HG03442 (cell line): ENCODE measurements around the gene ST6GALNAC3.

Source experiments
- ATAC-seq: cut with Tn5 transposase; IDR thresholded peaks from one replicate; pipeline ENCODE4 v1.9.1; 2021; ENCODE audit warnings: mild to moderate bottlenecking, moderate library complexity; ENCODE audit not compliant: unreplicated experiment

ST6GALNAC3 gene

DNA sequence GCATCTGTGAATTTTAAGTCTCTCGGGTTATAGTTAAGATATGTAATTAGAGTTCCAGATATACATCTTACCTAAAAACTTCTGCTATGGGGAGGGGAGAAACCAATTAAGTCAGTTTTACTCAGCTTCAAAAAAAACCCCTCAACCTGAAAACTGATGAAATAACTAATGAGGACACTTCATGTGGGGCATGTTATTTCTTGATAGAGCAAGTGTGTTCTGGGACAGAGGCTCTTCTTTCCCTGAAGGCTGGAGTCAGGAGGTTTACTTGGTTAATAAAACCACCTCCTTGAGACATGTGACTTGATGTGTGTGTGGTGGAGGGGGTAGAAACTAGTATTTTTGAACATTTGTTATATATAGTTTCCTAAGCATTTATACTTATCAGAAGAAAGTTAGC, 479.7 kb downstream of the ST6GALNAC3 start:
- ATAC-seq = no peak

DNA sequence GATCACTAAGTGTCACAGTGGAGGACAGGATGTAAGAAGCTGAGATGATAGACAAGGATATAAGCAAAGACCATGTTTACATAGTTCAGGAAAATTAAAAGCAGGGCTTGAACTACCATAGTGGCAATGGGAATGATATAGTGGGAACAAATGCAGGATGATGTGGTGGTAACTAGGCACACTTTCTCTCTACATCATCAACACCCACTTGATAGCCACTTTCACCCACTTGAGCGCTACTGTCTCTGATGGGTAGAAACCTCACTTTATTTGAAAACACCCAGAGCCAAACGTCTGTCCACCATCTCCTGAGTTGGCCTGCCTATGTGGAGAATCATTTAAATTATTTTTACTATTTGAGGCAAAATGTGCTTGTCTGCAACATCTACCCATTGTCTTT, 487.7 kb downstream of the ST6GALNAC3 start:
- ATAC-seq = no peak

DNA sequence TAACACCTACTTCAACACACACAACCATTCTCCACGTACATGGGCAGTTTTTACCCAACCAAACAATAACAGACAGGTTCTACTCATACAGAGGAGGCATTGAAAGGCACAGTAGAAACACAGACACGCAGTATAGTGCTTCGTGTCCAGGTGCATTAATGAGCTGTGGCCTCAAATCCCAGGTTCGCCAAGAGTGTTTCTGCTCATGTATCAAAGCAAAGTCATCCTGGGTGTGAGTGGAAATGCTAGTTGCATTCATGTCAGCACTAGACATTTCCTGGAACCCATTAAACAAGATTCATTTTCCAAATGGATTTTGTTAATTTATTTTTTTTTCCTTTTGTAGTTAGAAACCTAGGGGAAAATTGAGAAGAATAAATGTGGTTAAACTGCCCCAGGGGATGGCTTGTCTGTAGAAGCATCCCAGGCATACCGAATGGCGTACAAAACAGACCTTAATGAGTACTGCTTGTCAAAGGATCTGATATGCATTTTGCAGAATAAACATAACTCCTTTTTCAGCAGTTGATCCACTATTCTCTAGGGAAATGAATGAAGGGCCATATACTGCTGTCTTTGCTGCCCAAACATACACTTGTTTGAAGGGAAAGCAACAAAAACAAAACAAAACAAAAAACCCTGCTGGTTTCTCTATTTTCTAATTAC, 494.2 kb downstream of the ST6GALNAC3 start:
- no peak for ATAC-seq

DNA sequence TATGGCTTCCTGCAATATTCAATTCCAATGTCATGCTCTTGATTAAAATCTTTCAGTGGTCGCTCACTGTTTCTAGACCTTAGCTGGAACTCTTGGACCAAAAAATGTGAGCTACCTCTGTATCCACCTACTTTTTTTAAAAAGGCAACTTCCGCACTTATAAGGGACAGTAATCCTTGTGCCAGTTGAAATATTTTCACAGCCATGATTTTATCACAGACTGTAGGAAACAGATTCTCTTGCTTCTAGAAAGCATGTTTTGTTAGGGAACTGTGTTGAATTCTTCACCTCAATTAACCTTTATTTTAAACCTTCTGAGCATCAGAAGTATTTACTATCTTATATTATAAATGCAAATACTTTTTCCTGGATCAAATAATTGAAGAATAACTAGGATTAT, 496.7 kb downstream of the ST6GALNAC3 start:
- ATAC-seq = no peak

DNA sequence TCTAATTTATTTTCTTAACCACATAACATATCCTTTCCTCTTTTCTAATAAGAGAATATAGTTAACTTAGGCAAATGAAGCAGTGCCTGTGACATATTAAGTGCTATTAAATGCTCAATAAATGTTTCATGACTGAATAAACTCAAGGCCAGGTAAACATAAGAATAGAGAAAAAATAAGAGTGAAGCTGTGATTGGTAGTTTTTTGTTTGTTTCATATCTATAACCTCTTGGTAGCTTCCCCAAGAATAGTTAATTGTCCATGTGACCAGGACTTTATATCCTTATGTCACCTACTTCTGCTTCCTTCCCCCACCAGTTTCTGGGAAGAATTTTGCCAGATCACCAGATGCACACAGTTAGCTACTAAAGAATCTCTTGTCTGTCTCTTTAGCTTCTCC, 497.7 kb downstream of the ST6GALNAC3 start:
- no peak for ATAC-seq

DNA sequence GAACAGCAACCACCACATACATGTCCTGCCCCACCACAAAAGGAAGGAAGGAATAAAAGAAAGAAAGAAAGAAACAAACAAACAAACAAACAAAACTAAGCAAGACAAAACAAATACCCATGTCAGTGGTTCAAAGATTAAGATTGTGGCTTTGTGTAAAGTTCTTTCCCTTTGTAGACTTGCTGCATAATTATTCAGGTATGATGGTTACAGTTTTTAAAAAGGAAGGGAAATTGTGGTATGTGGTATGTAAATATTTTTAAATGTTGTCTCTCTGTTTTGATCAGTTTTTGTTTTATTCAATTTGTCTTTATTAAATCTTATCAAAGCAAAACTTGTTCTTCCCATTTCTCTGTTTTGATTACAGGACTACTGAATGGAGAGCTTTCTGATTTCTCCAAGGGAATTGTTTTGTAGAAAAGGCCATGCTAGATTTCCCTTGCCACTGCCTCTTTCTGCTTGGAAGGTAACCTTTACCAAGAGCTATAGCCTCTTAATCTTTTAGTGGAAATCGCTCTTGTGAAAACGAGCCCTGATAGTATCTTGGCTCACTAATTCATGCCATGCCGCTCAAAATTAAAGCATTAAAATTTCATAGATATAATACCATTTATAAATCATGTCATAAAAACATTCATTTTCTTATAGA, 502.5 kb downstream of the ST6GALNAC3 start:
- no peak for ATAC-seq

DNA sequence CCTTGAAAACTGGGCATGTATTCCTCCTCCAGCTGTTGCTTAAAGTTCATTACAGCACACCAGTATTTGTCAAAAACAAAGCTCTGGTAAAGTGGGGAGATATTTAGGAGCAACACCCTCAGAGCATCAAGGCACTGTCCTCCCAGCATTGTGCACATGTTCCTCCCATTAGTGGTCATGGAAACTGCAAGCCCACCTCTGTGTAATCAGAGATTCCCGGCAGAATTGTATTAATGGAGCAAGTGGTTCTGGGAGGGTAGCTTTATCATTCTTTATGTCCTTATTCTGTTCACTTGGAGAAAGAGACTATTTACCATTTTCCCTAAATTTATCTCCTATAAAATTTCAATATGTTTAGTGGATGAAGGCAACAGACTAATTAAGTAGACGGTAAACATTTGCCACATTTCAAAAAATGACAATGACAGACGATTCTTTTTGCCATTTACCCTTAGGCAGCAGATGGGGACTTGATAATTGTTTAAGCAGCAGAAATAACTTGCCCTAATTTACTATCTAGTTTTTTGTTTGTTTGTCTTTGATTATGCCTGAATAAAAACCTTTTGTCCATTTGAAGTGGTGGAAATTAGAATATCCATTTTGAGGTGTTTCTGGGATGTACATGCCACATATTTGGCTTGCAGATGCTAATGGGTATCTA, 503.1 kb downstream of the ST6GALNAC3 start:
- ATAC-seq = no peak

DNA sequence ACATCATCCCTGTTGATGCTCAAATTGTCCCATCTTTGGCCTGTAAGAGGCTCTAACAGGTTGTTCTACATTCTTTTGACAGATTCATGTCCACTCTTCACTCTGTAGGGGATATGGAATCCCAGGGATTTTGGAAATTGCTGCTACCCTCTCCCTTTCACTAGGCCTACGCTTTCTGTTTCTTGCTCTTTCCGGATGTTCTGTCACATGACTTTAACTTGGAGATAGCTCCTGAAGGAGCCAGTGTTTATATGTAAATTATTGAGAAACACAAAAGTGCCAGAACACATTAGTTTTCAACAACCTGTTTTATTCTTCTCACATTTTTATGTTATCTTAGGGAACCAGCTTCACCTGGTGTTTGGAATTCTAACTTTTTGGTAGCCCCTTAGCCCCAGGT, 505.7 kb downstream of the ST6GALNAC3 start:
- ATAC-seq = no peak

DNA sequence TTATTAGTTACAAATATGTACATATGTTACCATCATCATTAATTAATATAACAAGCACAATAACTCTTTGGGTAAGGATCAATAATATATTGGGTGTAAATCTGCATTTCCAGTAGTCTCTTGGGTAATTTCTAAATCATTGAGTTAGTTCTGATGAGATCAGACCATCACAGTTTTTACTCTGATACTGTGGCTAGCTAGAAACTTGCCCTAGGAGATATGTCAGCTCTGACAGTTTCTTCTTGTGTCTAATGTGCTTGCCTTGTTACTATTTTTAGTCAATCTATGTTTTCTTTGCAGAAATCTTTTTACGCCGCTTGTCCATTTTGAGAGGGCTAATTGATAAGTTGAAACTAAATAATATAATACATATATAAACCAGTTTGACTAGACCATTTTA, 507.2 kb downstream of the ST6GALNAC3 start:
- ATAC-seq = no peak

DNA sequence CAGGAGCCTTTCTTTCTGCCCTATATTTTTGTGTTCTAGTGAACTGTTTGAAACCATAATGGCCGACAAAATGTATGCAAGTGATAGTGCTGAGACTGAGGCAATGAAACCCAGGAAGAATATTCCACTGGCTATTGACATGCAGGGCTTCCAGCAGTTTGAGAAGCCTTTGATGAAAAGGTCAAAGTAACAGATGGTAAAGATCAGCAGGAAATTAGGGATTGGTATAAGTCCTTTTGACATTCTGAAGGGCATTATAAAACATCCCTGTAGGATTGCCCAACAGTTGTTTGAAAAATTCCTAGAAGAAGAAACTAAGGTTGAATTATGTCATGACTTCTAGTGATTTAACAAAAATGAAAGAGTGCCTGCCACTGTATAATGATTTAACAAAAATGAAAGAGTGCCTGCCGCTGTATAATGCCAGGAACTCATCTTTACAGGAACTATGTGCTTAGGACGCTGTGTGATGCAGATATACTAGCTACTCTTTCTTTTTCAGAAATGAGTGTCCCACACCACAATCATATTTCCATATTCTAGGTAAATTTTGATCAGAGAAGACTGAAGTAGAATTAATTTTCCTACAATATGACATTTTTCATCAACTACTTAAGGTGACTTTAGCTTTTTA, 508.8 kb downstream of the ST6GALNAC3 start:
- ATAC-seq = no peak

DNA sequence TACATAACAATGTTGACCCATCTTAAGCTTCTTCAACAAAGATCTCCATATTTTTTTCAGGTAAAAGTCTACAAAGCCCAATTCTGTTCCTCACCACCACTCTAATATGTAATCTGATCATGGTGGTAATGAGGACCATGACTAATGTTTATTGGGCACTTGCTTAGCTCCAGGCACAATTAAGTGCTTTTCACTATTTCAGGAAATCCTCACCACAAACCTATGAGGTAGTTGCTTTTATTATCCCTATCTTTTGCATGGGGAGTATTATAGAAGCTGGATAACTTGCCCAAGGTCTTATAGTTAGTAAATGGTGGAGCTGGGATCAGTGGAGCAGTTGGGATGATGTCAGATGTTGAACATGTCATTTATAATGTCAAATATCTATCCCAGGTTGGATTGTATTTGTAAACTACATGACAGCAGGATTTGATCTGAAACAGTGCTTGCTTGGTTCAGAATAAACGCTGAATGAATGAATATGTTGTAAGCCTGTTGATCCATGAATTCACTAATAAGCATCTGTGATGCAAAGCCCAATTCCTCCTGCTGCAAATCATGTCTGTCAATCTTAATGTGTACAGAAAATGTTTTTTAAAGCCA, 509.4 kb downstream of the ST6GALNAC3 start:
- no peak for ATAC-seq

DNA sequence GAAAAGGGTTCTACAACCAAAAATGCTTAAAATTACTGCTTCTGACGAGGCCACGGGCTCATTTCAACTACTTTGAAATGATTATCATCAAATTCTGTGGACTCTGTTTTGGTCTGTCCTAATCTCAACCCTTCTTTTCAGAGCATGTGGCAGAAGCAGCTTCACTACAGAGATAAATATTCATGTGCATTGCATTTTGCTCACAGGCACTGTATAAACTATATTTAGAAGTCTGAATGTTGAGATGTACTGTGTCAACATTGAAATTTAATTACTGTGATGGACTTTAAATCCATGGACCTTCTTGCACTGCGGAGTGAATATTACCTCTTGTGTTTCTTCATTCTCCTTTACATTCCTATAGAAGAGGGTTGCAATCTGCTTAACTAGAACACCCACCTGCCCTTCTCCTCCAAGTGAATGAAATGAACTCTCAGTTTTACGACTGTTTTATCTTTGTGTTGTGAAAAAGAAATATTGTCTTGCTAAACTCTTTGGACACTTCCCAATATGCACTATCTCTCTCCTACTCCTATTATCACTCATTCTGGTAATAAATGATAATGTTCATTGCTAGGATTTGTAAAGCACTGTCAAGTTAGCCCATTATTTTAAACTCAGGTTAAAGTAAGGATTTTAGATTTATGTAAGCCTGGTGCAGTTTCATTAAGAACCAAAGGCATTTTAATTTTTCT, 511.6 kb downstream of the ST6GALNAC3 start:
- ATAC-seq = no peak

DNA sequence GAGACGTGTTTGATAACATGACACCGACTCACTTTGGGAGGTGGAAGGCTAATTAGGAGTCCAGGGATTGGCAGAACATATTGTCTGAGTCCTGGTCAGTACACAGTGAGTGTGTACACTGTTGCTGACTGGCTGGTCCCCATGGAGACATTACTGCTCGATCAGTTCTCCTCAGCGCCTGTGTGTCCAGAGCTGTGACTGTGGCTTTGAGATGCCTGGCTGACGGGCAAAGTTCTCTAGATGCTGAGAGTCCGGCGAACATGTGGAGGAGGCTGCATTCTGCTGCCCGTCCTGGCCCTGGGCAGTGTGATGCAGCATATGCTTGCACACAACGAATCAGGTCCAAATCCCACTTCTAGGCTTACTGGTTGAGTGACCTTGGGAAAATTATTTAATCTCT, 512.7 kb downstream of the ST6GALNAC3 start:
- ATAC-seq = no peak

DNA sequence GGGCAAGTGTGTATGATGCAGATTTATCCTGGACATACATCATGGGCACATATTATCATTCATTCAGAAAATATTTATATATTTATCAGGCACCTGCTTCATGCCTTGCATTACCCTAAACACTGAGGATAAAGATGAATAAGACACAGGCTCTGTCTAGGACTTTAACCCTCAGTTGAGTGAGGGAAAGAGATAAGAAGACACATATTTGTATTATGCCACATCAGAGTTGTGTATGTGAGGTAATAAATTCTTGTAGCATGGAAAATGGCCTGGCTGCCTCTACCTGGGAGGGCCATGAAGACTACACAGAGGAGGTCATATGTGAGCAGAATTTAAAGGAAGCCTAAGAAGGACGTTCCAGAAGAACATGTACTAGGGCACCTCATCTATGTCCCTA, 516.9 kb downstream of the ST6GALNAC3 start:
- no peak for ATAC-seq

DNA sequence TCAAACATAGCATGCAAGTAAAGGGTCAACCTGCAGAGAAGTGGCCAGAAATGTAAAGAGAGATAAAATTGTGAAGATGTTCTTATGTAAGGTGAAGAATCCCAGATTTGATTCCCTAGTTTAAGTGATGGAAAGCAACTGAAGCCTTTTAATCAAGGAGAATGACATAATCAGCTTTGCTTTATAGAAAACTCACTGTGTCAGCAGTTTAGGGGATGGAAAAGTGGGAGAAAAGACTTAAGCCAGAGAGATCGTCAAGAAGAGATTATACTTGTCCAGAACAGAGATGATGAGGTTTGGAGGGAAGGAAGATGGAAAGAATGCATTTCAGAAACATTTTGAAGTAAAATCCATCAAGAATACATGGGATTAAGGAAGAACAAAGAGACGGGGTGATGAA, 517.4 kb downstream of the ST6GALNAC3 start:
- ATAC-seq = no peak

DNA sequence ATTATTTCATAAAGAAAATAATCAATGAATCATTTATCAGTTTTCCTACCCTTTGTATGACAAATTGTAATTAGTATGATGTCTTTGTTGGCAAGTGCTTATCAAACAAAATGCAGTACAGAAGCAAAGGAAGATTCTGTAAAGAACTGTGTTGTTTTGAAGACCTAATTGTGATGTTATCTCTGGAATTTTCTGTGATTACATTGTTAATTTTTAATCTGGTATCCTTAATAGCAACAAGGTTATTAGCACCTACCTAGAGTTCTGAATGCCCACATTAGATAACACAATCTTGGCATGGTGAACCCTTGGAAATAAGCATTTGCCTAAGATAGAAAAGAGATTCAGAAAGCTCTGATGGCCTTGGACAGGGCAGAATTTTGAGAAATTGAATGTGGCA, 518.6 kb downstream of the ST6GALNAC3 start:
- no peak for ATAC-seq

DNA sequence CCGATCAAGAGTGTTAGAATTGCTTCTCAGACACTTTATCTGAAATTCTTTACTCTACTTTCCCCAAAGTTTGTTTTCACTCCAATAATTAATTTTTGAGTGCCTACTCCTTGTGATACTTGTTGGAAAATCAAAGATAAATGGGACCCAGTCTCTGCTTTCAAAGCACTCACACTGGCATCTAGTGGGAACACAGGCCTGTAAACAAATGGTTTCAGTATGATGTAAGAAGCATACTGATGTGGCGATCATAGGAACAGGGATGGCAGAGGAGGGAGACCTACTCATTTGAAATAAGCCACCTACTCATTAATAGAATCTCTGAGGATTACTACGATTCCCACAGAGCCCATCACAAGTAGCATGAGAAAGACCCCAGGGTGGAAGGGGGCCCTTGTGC, 519.1 kb downstream of the ST6GALNAC3 start:
- ATAC-seq = no peak

DNA sequence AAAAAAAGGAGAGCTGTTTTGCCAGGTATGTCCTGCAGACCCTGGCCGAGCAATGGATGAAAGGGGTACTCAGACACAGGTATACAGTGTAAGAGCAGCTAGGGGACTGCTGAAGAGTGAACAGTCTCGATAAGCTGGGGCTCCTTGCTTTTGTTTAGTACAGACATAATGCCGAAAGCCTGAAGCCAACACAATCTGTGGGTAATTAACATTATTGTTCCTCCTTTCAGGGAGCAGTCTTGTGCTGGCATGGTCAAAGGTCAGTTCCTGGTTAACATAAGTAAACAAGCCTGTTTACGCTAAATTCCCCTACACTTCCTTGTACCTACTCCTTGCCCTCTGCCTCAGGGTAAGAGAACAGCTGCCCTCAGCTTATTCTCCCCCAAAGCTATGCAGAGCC, 520.5 kb downstream of the ST6GALNAC3 start:
- no peak for ATAC-seq

DNA sequence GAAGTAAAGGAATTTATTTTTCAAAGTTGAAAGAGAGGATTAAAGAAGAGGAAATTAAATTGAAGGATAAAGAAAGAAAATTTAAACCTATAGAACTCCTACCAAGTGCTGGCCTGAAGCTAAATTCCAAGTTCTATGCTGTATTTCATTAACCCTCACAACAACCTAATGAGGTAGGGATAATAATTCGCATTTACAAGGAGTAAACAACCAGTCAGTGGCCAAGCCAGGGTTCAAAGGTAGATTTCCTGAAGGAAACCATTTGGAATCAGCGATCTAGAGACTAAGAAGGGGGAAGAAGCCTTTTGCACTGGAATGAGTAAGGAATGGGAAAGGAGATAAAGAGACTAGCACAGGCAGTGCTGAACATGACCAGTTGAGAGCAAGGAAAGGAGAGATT, 526.9 kb downstream of the ST6GALNAC3 start:
- ATAC-seq = no peak

DNA sequence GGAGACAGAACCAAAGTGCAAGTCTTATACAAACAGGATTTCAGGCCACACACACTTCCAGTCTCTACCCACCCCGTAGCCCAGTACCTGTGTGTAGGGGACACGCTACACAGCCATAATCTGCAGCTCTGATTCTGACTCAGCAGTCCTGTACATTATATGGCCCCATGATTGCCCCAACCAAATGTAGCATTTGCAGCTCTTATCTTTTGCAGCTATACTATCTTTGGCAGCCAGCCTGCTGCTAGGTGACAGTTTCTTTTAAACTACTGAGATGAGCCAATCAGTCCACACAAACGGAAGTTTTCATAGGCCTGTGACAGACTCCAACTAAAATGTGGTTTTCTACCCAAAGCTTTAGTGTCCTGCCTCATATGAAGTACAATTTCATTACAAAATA, 533.2 kb downstream of the ST6GALNAC3 start:
- no peak for ATAC-seq
